Globus pallidus (tissue), 1 donor: Measurements from ENCODE around the gene BPTF.
A peak's percentile ranks its signal among the peaks of the same experiment; 100 is the strongest.
"Not testable (repeated sequence)": the region's sequence is repeated elsewhere in the genome, so short reads cannot be mapped to it uniquely, and the experiment has no call there.

Experiments
- DNase-seq: peaks from one replicate; pipeline ENCODE4 v3.0.0-alpha.2; 2015; ENCODE audit warnings: low spot score

Gene BPTF

DNA sequence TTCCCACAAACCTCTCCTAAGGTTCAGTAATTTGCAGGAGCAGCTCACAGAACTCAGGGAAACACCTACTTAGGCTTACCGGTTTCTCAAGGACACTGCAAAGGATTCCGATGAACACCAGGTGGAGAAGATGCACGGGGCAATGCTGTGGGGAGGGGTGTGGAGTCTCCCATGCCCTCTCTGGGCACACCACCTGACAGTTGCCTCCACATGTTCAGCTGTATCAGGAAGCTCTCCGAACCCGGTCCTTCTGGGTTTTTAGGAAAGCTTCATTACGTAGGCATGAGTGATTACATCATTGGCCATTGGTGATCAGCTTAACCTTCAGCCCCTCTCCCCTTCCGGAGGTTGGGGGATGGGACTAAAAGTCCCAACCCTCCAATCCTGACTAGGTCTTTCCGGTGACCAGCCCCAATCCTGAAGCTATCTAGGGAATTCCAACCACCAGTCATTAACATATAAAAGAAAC lies 149.3 kb downstream of the BPTF start:
- no peak for DNase-seq

DNA sequence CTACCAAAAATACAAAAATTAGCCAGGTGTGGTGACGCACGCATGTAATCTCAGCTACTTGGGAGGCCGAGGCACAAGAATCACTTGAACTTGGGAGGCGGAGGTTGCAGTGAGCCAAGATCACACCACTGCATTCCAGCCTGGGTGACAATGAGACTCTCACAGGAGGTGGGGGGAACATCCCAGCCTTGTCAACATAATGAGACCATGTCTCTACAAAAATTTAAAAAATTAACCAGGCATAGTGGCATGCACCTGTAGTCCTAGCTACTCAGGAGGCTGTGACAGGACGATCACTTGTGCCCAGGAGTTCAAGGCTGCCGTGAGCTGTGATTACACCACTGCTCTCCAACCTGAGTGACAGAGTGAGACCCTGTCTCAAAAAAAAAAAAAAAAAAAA lies 151.0 kb downstream of the BPTF start:
- not testable (repeated sequence) for DNase-seq

DNA sequence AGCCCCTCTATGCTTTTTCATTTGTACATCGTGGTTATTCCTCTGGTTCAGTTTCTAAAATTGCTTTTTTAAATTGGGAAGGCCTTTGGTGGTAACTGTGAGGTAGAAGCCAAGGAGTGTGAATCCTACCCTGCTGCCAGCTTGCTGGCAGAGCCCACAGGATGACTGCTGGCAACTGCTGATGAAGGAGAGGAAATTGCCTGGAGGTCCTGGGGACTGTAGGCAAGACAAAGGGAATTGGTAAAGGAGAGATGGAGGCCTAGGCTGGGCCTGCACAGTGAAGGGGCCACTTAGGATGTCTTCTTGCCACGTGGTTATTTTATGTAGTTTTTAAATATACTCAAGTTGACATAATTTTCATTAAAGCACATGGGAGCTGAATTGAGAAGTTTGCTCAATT lies 155.2 kb downstream of the BPTF start:
- no peak for DNase-seq

DNA sequence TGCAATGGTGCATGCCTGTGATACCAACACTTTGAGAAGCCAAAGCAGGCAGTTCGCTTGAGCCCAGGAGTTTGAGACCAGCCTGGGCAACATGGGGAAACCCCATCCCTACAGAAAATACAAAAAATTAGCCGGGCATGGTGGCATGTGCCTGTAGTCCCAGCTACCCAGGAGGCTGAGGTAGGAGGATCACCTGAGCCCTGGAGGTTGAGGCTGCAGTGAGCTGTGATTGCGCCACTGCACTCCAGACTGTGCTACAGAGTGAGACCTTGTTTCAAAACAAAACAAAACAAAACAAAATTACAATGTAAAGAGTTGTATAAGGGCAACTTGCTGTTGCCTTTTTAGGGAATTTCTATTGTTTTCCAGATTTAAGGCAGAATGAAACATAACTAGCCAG lies 155.6 kb downstream of the BPTF start:
- not testable (repeated sequence) for DNase-seq

DNA sequence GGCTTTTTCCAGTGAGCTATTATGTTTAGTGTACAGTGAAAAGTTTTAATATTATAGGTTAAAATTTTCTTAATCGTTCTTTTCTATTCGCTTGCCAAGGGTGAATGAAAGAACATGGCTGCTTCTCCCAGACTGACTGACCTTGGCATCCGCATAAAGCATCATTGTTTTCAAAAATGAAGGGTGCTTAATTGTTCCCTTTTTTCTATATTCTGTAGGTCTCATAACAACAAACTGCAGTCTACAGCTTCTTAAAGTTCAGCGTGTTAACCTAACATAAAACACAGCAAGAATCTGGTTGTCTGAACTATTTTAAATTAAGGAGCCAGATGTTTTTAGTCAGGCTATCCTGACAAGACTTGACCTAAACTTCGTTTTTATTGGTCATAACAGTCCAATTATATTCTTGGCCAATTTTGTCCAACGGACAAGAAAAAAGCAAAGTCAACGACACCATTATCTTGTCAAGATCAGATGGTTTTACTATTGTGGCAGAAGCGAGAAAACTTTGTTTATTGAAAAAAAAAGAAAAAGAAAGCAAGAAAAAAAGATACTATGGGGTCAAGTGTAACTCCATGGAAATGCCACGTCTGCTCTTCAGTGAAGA lies 156.8 kb downstream of the BPTF start:
- peak; percentile 75 for DNase-seq

DNA sequence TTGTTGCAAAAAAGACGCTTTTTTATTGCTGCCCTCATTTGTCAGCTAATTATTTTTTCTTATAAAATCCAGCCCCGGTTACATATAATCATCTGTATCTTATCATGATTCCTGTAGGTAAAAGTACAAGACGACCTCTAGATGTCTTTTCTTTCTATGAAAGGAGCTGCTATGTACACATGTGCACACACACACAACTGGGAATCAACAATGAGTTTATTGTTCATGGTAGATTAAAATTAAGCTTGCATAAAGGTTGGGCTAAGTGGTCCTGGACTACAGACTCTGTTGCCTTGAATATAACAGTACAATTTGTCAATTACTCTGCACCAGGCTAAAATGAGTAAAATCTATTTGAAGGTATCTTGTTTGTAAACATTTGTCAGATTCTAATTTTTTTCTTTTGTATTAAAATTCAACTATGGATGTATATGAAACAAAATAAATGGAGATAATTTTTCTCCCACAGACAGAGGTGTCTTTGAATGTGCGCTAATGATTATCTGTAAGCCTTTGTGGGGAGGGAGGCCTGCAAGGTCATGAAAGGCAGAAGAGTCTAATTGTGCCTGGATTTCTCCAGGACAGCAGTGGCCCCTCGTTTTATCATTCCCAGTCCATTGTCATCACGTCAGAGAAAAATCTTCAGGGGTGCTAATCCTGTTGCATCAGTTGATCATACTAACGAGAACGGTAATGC lies 157.5 kb downstream of the BPTF start:
- DNase-seq = peak; percentile 43

DNA sequence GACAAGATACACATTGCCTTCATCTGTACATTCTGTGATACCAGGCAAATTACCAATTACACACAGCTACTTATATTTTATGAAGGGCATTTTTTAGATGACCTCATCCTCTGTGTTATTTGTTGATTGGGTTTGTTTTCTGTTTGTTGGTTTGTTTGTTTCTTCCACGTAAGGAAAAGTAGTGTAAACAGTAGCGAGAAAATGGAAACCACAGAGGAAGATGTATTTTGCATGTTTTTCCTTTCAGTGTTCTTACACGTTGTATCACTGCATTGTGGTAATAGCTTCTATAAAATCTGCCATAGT lies 158.0 kb downstream of the BPTF start:
- peak; percentile 28 for DNase-seq

DNA sequence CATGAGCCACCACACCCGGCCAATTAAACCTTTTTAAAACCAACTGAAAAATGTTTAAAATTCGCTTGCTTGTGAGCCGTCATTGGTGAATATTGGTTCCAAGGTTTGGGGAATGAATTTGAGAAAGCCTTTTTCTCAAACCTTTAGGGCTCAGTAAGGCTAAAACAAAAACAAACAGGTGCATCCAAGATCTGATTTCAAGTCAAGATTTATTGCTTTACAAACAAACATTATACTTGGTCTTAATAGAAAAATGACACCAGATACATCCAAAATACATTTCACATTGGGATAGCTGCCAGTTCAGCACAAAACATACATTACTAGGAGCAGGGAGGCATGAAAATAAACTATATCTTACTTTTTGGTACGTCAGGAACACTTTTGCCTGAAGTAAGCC lies 165.6 kb downstream of the BPTF start:
- no peak for DNase-seq

DNA sequence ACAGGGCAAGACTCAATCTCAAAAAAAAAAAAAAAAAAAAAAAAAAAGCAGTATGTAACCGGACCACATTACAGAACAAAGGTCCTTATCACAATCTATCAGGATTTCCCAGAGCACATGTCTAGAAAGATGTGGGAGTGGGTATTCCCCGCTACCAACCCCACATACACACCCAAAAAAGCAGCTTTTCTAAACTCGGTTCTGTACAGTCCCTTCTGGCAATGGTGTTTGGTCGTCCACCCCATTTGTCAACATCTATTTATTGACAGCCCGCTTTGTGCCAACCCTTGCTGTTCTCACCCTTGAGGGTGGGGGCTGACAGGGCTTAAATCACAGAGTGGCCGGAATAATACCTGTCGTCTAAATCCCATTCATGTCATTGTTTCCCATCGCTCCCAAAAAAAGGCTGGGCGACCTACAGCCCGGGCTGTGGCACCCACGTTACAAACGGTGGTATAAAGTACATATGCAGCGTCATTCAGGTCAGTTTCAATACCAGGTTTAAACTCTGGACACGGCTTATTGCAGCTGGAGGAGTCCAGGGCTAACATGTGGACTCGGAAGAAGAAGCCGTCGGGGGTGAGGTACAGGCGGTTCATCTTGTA lies 167.3 kb downstream of the BPTF start:
- no peak for DNase-seq

DNA sequence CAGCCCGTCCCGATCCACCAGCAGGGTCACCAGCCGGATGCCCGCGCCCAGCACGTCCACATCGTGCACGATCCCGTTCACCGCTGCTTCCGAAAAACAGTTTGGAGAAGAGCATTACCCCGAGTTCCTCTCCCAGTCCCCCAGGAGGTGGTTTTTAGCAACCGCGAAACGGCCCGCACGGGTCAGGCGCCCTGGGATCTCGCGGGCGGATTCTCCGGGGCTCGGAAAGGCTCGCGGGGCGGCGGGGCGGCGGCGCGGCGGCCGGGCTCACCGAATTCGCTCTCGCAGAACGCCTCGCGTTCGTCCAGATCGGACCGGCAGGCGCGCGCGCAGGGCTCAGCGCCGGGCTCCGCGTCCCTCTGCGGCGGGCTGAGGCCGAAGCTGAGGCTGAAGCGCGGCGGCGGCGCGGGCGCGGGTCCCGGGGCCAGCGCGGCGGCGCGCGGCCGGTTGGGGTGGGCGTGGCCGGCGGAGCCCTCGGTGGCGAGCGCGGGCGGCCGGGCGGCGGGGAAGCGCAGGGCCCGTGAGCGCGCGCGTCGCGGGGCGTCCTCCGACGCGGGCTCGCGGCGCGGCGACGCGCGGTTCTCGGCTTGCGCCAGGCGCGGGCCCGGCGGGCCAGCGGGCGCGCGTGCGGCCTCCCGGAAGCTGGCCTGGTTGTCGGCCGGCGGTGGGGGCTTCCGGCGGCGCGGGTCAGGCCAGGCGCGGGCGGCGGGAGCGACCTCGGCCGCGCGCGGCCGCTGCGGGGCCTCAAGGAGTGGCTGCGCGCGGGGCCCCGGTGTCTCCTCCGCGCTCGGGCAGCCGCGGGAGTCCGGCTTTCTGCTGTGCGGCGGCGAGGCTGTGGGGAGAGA lies 168.1 kb downstream of the BPTF start:
- DNase-seq = peak; percentile 87

DNA sequence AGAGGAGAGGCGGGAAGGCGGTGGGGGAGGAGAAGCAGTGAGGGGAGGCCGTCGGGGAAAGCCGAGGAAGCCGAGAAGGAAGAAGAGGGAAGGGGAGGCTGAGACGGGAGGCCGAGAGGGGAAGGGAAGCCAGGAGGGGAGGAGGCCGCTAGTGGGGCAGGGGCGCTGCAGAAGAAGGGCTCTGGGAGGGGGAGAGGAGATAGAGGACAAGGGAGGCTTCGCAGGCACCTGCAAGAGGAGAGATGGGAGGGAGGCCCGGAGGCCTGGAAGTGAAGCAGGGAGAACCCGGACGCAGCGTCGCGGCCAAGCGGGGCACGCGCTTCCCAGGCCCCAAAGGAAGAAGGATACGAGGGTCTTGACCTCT lies 168.7 kb downstream of the BPTF start:
- DNase-seq = peak; percentile 35

DNA sequence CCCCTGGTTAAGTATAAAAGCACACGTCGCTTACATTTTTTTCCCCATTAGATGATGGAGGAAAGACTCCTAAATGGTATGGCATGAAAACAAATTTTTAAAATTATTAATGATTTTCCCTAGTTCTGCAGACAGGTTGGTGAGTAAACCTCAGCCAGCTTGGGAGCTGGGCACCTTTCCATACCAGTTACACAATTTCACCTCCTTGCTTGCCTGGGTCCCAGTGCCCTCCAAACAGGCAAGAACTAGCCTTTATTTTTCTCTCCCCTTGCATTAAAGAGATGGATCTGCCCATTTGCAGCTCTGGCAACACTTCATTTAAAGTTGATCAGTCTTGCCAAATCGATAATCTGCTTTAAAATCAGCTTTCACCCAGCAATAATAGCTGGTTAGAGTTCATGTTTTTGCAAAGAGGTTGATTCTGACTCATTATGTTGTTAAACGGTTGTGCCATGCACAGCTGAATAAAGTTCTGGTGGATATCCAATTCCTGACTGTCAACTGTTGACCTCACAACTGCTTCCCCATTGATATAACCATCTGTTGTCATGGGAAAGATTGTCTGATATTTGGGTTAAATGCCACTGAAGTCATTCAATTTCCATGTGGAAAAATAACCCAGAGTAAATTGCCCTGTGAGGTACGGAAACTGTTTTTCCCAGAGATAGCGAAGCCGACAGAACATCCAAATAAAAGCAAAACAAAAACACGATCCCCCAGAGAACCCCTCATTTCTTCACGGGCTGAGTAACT lies 169.7 kb downstream of the BPTF start:
- DNase-seq = peak; percentile 37

DNA sequence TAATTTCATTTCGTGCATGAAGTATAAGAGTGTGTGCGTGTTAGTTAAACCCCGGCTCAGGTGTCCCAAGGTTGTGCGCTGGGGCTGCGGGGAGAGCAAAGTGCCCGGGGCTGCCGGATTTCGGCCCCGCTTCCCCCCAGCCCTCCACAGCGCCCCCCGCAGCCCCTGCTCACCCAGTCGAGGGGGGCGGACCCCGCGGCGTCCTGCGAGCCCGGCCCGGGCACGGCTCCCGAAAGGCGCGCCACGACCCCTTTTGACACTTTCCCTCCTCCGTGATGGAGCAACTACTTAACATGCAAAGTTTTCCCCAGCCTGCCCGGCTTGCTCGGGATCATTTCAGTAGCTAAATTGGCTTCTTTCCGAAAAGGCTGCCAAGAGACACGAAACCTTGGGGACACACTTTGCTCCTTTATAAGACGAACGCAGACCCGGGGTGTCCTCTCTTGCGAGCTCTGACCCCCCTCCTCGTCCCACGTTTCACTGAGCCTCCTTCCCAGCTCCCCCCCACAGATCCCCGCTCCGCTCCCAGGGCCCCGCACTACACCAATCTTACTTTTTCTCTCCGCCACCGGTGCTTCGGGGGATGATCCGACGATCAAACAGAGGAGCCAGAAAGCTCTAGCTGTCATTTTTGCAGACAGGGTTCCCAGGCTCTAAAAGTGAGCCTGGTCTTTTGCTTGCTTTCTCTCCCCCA lies 170.4 kb downstream of the BPTF start:
- DNase-seq = peak; percentile 25

DNA sequence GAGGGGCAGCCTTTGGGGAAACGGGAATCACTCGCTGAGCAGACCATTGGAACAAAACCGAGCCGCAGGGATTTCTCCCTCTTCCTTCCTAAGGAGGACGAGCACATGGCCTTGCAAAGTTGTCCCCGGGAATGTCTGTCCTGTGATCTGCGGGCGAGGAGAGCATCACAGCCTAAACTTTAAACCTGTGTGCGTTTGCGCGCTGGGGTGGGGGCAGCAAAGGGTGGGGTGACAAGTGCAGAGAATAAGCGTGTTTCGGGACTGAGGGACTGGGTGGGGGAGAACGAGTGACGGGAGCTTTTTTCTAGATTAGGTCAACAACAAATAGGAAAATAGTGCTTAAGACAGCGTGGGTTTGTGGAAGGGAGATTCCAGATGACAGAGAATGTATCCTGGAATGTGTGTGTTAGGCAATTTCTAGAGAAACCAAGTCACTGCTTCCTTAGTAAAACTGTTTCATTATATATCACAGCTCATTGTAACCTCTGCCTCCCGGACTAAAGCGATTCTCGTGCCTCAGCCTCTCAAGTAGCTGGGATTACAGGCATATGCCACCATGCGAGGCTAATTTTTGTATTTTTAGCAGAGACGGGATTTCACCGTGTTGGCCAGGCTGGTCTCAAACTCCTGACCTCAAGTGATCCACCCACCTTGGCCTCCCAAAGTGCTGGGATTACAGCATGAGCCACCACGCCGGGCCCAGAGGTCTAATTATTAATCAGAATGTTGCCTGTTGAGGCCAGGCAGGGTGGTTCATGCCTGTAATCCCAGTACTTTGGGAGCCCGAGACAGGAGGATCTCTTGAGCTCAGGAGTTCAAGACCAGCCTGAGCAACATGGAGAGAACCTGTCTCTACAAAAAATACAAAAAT lies 171.2 kb downstream of the BPTF start, which contains the start of gene C17orf58:
Gene C17orf58, minus strand, starts transcription at position 169 of the 871 bp plus-strand sequence. CDS start 271 bp downstream, outside the sequence.
- not testable (repeated sequence) for DNase-seq

DNA sequence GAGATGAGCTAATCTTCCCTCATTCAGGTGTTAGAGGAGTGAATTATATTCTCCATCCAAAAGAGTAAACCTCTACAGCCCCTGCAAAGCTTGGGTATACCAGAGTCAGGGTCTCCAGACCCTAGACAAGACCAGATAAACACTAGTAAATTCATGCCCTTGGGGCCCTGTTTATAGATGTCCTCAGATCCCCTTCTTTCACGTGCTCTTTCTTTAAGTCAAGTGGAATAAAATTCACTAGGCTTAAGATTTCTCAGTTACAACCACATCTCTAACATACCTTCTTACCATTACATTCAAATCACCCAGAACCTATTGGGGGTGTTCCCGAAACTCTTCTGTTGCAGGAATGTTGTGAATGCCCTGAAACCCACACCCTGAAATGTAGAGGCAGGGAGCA lies 173.2 kb downstream of the BPTF start:
- DNase-seq = no peak

DNA sequence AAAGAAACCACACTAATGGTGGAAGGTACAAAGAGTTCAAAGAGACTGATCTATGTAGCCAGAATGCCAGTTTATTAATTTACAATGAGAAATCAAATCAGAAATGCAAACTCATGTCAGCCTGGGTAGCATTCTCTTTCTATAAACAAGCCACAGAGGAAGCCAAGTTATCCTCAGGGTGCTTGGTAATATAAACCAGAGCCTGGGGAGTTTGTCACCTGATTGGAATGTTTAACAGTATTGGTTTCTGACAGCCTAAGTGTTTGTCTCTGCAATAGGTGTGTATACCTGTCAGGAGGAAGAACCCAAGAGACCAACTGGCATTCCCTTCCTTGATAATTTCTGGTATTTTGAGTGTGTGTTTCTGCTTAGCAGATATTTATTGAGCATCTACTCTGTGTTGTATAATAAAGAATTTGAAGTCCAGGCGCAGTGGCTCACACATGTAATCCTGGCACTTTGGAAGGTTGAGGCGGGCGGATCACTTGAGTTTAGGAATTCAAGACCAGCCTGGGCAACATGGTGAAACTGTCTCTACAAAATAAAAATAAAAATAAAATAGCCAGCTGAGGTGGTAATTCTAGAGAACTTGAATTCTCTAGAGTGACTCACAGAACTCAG lies 174.1 kb downstream of the BPTF start:
- no peak for DNase-seq

DNA sequence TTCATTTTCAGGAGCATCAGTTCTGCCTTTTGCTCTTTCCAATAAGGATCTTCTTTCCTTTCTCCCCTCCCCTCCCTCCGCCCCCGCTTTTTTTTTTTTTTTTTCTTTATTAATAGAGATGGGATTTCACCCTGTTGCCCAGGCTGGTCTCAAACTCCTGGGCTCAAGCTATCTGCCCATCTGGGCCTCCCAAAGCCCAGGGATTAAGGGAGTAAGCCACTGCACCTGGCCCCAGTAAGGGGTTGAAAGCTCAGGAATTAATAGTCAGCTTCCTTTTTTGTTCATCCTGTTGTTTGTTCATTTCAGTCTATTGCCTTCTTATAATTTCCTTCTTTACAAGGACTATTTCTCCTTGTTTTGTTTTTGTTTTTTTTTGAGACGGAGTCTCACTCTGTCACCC lies 178.9 kb downstream of the BPTF start:
- no peak for DNase-seq

DNA sequence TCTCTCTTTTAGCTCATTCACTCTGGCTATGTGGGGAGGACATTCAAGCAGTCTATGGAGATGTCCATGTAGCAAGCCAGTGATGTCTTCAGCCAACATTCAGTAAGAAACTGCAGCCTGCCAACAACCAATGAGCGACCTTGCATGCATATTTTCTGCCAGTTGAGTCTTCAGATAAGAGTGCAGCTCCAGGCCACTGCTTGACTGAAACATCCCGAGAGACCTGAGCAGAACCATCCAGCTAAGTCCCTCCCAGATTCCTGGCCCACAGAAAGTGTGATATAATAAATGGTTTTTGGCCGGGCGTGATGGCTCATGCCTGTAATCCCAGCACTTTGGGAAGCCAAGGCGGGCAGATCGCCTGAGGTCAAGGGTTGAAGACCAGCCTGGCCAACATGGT lies 181.5 kb downstream of the BPTF start:
- DNase-seq = no peak

DNA sequence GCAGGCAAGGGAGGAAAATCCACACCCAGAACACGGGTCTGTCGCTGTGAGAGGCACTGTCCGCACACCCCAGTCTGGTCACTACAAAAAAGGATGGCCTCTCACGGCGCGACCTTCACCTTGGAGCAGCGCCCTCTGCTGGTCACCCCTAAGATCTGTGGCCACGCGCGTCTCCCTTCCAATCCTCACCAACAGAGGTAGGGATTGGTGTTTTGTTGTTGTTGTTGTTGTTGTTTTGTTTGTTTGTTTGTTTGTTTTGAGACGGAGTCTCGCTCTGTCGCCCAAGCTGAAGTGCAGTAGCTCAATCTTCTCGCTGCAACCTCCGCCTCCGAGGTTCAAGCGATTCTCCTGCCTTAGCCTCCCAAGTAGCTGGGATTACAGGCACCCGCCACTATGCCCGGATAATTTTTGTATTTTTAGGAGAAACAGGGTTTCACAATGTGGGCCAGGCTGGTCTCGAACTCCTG lies 185.9 kb downstream of the BPTF start:
- DNase-seq = peak; percentile 23

DNA sequence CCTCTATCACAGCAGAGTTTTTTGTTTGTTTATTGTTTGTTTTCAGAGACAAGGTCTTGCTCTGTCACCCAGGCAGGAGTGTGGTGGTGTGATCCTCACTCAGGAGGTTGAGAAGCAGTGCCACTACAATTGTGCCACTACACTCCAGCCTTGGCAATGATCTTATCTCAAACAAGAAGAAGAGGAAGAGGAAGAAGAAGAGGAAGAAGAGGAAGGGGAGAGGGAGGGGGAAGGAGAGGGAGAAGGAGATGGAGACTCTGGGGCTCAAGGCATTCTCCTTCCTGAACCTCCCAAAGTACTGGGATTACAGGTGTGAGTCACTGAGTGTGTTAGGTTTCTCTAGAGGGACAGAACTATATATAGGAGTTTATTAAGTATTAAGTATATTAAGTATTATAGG lies 188.1 kb downstream of the BPTF start:
- no peak for DNase-seq
